Ascending aorta (tissue), 2 donors: ENCODE measurements around the gene VEGFB. TPM values are rescaled to one million over a fixed set of nuclear protein-coding genes. Genes with fewer than 3 reads are reported as not detected.
A peak's percentile ranks its signal among the peaks of the same experiment; 100 is the strongest.

Experiments
- DNase-seq, 2 donors: peaks; one replicate each; pipeline ENCODE4 v3.0.0-alpha.2; 2019; ENCODE audit warnings: low spot score in 2 of 2
- H3K27ac ChIP-seq, 2 donors: fragments of 200-600 bp; sonication (generic); one replicate each; pipeline ENCODE4 v1.5.1; 2016 to 2017; ENCODE audit warnings: mild to moderate bottlenecking in 1 of 2
- H3K27me3 ChIP-seq: fragments of 200-600 bp; sonication (generic); one replicate; pipeline ENCODE4 v1.5.1; 2017
- H3K36me3 ChIP-seq, 2 donors: fragments of 200-600 bp; sonication (generic); one replicate each; pipeline ENCODE4 v1.5.1; 2016
- H3K4me1 ChIP-seq, 2 donors: fragments of 200-600 bp; sonication (generic); one replicate each; pipeline ENCODE4 v1.5.1; 2016 to 2017; ENCODE audit warnings: mild to moderate bottlenecking in 1 of 2
- H3K4me3 ChIP-seq, 2 donors: fragments of 200-600 bp; sonication (generic); one replicate each; pipeline ENCODE4 v1.5.1; 2016 to 2017; ENCODE audit warnings: mild to moderate bottlenecking in 1 of 2
- H3K9me3 ChIP-seq, 2 donors: fragments of 200-600 bp; sonication (generic); one replicate each; pipeline ENCODE4 v1.5.1; 2016
- CTCF ChIP-seq, 3 experiments: fragments of 200-600 bp in 2 of 3; fragments of 450-650 bp in 1 of 3; sonication (generic) in 2 of 3; IDR thresholded peaks; one replicate each; pipeline ENCODE4 v1.5.1; 2016 to 2019; ENCODE audit warnings: antibody characterized with exemption in 3 of 3, mild to moderate bottlenecking in 1 of 3, moderate library complexity in 1 of 3
- intact Hi-C: fragments of 100-400 bp; cut with DNase I; formaldehyde crosslinking; loops from one replicate; pipeline ENCODE4 v1.15.1; 2023
- total RNA-seq: library from RNA; depleted of rRNA; stranded (reverse); fragments of >200 nt; gene quantifications from one replicate; pipeline ENCODE4 v1.1.0, GENCODE V29; 2016

VEGFB gene
- total RNA-seq, 1 donor from 2014 or later = 188 TPM

- H3K27ac ChIP-seq = no peak overlapping the region
- H3K4me3 ChIP-seq = peak overlapping the region in 1 of 2 donors; percentile 82
- peaks cover 4 to 20% of the 10 kb centered on the region in 2 donors for H3K36me3 ChIP-seq
- no peak for TF ChIP-seq CTCF (IDR thresholded peaks at IDR 0.05)
- DNase-seq = no peak
- no peaks in the 10 kb centered on the region for H3K27me3 ChIP-seq
- intact Hi-C loops = no loop called here
- H3K9me3 ChIP-seq = no peaks in the 10 kb centered on the region
- peaks cover 4 to 20% of the 10 kb centered on the region in 2 donors for H3K4me1 ChIP-seq
Observed at GRCh38 chr11:64283092-64283491, 48.7 kb downstream of the VEGFB start.

GRCh38 chr11:64284048-64284961 lies 49.9 kb downstream of the VEGFB start, which contains the start of gene BAD:
BAD (minus strand) TSS chr11:64284665; CDS start chr11:64284368, 297 bp downstream.
- H3K4me3 ChIP-seq = peak within 1 kb of the TSS; percentile 82 to 96

DNA sequence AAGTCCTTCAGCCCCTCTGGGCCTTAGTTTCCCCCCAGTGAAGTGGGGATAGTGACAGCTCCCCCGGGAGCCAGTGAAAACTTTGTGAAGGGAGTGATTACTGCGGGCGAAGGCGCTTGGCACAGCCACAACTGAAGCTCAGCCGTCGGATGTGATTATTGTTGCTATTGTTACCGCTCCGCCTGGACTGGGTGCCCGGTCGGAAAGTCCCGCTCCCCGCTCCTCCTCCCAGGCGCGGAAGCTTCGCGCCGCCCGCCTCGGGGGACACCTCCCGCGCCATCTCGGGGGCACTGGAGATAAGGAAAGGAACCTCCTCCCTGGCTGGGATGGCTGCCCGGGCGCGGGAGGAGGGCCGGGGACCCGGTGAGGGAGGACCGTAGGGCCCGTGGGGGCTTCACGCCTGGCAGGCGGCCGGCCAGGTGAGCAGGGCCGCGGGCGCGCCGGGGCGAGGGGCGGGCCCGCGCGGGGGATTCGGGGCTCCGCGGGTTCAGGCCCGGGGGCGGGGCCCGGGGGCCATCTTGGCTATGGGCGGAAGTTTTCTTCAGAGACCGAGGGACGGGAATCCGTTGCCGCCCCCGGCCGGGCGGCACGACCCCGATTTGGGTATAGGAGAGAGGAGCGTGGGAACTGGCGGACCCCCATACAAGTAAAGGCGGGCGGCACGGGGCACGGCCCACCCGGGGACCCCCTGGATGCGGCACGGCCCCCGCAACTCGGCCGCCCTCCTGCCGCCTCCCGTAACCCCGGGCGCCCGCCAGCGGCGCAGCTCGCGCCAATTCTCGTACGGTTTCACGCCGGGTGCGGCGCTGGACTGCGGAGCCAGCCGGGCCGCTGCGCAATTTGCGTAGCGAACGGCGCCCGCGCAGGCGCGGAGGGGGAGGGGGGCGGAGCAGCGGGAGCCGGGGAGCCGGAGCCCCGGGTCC lies 50.8 kb downstream of the VEGFB start, which contains the start of gene GPR137:
TSS of gene GPR137 (plus strand) at position 887 of the 923 bp plus-strand sequence. CDS start 677 bp downstream, outside the sequence.
- Histone ChIP-seq H3K27ac (peak within 1 kb of the TSS; percentile 87 to 95), H3K27me3 (no peaks in the 10 kb centered on the region), H3K4me3 (peak within 1 kb of the TSS; percentile 82 to 96), H3K36me3 (peaks cover 0 to 8% of the 10 kb centered on the region in 2 donors), H3K9me3 (no peaks in the 10 kb centered on the region), H3K4me1 (peaks cover 4 to 20% of the 10 kb centered on the region in 2 donors)
- intact Hi-C loops = loop anchor here (1.0 kb wide), 2 partner anchors 15 to 20 kb away; partner anchors contain the start of gene ESRRA
- peak in 1 of 2 donors; percentile 92 for DNase-seq
- TF ChIP-seq CTCF (IDR thresholded peaks at IDR 0.05) = no peak

More at GRCh38 chr11:64284048-64284961, 49.9 kb downstream of the VEGFB start, which contains the start of gene BAD:
- peaks cover 4 to 20% of the 10 kb centered on the region in 2 donors for H3K4me1 ChIP-seq
- peak within 1 kb of the TSS; percentile 87 to 95 for H3K27ac ChIP-seq
- no peaks in the 10 kb centered on the region for H3K9me3 ChIP-seq
- no peaks in the 10 kb centered on the region for H3K27me3 ChIP-seq
- H3K36me3 ChIP-seq = peaks cover 0 to 8% of the 10 kb centered on the region in 2 donors
- DNase-seq = peak; percentile 77 to 97
- no peak for TF ChIP-seq CTCF (IDR thresholded peaks at IDR 0.05)
- intact Hi-C loops = loop anchor here (1.0 kb wide), 1 partner anchor 14 kb away; no protein-coding TSS in a partner anchor

DNA sequence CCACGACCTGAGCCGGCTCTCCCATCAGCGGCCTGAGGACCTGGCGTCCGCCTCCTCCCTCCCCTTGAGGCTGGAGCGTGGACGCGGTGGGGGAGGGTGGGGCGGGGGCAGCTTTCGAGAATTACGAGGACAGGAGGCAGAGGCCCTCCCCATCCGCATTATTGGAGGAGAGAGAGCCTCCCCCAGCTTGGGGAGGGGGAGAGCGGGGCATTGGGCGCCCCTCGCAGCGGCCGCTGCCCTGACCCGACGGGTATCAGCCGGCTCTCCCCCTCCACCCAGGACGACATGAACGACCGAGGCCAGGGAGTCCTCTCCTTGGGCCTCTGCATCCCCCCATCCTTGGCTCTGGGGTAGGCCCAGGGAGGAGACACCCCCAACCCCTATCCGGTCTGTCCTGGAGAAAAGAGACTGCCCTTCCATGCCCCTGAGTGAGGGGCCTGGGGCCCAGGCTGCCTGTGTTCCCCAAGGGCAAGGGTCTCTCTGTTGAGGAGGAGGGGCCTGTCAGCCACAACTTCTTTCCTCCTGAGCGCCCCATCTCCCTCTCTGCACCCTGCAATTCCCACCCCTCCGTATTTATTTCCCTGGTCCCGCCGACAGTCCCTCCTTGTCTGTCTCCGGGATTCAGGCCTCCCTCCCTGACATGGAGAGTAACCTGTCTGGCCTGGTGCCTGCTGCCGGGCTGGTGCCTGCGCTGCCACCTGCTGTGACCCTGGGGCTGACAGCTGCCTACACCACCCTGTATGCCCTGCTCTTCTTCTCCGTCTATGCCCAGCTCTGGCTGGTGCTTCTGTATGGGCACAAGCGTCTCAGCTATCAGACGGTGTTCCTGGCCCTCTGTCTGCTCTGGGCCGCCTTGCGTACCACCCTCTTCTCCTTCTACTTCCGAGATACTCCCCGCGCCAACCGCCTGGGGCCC lies 51.8 kb downstream of the VEGFB start:
- H3K36me3 ChIP-seq = peaks cover 0 to 5% of the 10 kb centered on the region in 2 donors
- H3K9me3 ChIP-seq = no peaks in the 10 kb centered on the region
- peak overlapping the region; percentile 87 to 95 for H3K27ac ChIP-seq
- peak in 1 of 2 donors; percentile 62 for DNase-seq
- H3K27me3 ChIP-seq = peaks cover 6% of the 10 kb centered on the region
- intact Hi-C loops = loop anchor here (1.0 kb wide), 1 partner anchor 19 kb away; the partner anchor contains the start of gene ESRRA
- H3K4me3 ChIP-seq = peak overlapping the region; percentile 82 to 96
- peaks cover 4 to 20% of the 10 kb centered on the region in 2 donors for H3K4me1 ChIP-seq
- TF ChIP-seq CTCF (IDR thresholded peaks at IDR 0.05) = no peak
